Testis (tissue), 3 donors: ENCODE measurements around the gene WFIKKN1. TPM values are rescaled to one million over a fixed set of nuclear protein-coding genes. Genes with fewer than 3 reads are reported as not detected.

ENCODE experiments used
- DNase-seq: peaks from one replicate; pipeline ENCODE4 v3.0.0-alpha.2; 2019
- H3K27ac ChIP-seq, 2 donors: fragments of 200-600 bp; sonication (generic); one replicate each; pipeline ENCODE4 v1.5.1; 2019
- H3K27me3 ChIP-seq: fragments of 200-600 bp; sonication (generic); one replicate; pipeline ENCODE4 v1.5.1; 2019
- H3K36me3 ChIP-seq: fragments of 200-600 bp; sonication (generic); one replicate; pipeline ENCODE4 v1.5.1; 2017; ENCODE audit warnings: low read depth; ENCODE audit errors: missing control alignments
- H3K4me1 ChIP-seq: fragments of 200-600 bp; sonication (generic); one replicate; pipeline ENCODE4 v1.5.1; 2019
- H3K4me3 ChIP-seq, 2 donors: fragments of 200-600 bp; sonication (generic); one replicate each; pipeline ENCODE4 v1.5.1; 2017 to 2019
- H3K9me3 ChIP-seq: fragments of 200-600 bp; sonication (generic); one replicate; pipeline ENCODE4 v1.5.1; 2017
- POLR2A ChIP-seq: fragments of 450-650 bp; IDR thresholded peaks from one replicate; pipeline ENCODE4 v1.6.1; 2017; ENCODE audit warnings: antibody characterized with exemption, mild to moderate bottlenecking, moderate library complexity
- WGBS, 2 donors: methylation state at CpG; one replicate each; pipeline ENCODE4 v1.1.5; 2018; 5-methylcytosine and 5-hydroxymethylcytosine counted together
- intact Hi-C: fragments of 100-400 bp; cut with DNase I; formaldehyde crosslinking; loops from one replicate; pipeline ENCODE4 v1.15.1; 2023; ENCODE audit warnings: low total_unique reads
- polyA plus RNA-seq: library from polyadenylated mRNA; stranded (reverse); fragments of 350-450 nt; fragmentation: Illumina TruSeq; extraction: RNeasy Lipid Tissue Mini Kit (QIAGEN cat#74804); gene quantifications from one replicate; pipeline ENCODE4 v1.2.3, GENCODE V29; 2014; ENCODE audit warnings: low read depth, low replicate concordance; ENCODE audit not compliant: insufficient read depth
- total RNA-seq, 2 donors: library from RNA; depleted of rRNA; stranded (reverse); fragments of >200 nt; gene quantifications; one replicate each; pipeline ENCODE4 v1.2.3, GENCODE V29; 2016
- TF ChIP-seq, protein P1 (sequence below), 3 experiments: fragments of 450-650 bp in 2 of 3; fragments of 200-600 bp in 1 of 3; sonication (generic) in 1 of 3; IDR thresholded peaks; one replicate each; pipeline ENCODE4 v1.5.1; 2016 to 2019; ENCODE audit warnings: antibody characterized with exemption in 3 of 3, mild to moderate bottlenecking in 2 of 3, moderate library complexity in 1 of 3

Gene WFIKKN1
- total and polyA plus RNA-seq, 3 donors from 2014 or later, result 1.1 to 10.5 (median 3.5) TPM

DNA sequence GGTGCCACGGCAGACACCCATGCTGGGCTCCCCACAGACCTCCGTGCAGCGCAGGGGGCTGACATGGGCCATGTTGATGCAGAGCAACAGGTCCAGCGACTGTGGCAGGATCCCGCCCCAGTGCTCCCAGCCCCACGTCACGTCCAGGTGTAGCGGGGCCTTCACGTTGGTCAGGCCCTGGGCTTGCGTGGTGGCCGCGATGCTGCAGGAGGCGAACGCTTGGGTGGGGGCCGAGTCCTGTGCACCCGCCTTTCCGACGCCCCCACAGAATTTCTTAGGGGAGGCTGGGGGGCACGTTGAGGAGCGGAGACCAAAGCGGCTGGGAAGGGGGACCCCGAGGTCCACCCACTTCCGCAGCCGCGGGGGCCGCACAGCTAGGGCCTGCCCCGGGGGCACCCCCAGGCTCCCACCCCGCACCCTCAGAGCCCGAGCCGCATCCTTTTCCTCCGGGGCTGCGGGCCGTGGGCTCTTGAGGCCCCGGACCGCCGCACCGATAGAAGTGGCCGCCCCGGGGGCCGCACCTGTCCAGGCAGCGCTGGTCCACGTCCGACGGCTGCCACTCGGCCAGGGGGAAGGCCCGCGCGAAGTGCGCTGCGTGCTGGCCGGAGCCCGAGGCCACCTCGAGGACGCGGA, 4.9 kb downstream of the WFIKKN1 start:
- Histone ChIP-seq H3K36me3 (no peaks in the 10 kb centered on the region), H3K9me3 (no peaks in the 10 kb centered on the region), H3K4me1 (peaks cover 27% of the 10 kb centered on the region), H3K4me3 (peak overlapping the region; percentile 75 to 90), H3K27me3 (no peaks in the 10 kb centered on the region), H3K27ac (peak overlapping the region; percentile 91 to 97)
- no peak for DNase-seq
- WGBS, 2 donors, result 4% methylated on average over 52 of the region's 55 CpGs; no CpG with 5 or more reads in 1 of the 2 donors
- TF ChIP-seq POLR2A, result no peak
- intact Hi-C loops, result loop anchor here (10.0 kb wide), 1 partner anchor 51 kb away; no protein-coding TSS in a partner anchor

DNA sequence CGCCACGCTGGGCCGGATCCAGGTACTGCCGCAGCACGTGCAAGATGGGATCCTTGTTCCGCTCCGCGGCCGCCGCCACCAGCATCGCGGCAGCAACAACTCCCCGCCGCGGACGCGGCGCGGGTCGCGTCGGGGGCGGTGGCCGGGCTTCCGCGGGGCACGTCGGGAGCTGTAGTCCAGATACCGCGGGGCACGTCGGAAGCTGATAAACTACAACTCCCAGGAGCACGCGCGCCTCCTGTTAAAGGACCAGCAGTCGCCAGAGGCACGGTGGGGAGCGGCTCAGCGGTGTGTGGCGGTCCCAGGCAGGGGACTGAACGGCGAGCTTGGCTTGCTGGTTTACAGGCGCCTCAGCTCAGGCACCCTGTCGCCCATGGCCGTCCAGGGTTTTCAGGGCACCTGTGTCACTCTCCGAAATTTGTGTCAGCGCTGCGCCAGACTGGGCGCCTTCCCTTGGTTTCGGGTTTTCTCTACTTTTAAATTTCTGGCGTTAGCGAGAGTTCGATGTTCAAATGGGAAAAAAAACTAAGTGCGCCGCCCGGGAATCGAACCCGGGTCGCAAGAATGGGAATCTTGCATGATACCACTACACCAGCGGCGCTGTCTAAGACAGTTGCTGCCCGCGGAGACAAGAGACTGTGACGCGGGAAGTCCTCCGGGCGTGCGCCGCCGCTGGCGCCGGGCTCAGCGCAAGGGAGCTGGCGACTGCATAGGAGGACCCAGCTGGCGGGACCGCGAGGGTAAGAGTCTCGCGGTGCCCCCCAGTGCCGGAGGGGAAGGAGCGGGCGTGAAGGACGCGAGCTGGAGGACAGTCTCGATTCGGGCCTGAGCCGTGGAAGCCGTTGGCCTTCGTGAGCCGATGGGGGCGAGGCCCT, 5.7 kb downstream of the WFIKKN1 start, which contains the start of gene METTL26:
Gene METTL26 (minus strand): TSS at position 100 of the 875 bp plus-strand sequence. CDS start 15 bp downstream, at position 85.
- Histone ChIP-seq H3K4me1 (peaks cover 20% of the 10 kb centered on the region), H3K36me3 (no peaks in the 10 kb centered on the region), H3K27ac (peak within 1 kb of the TSS; percentile 91 to 97), H3K27me3 (no peaks in the 10 kb centered on the region), H3K9me3 (no peaks in the 10 kb centered on the region), H3K4me3 (peak within 1 kb of the TSS; percentile 75 to 90)
- TF ChIP-seq, protein P1, sequence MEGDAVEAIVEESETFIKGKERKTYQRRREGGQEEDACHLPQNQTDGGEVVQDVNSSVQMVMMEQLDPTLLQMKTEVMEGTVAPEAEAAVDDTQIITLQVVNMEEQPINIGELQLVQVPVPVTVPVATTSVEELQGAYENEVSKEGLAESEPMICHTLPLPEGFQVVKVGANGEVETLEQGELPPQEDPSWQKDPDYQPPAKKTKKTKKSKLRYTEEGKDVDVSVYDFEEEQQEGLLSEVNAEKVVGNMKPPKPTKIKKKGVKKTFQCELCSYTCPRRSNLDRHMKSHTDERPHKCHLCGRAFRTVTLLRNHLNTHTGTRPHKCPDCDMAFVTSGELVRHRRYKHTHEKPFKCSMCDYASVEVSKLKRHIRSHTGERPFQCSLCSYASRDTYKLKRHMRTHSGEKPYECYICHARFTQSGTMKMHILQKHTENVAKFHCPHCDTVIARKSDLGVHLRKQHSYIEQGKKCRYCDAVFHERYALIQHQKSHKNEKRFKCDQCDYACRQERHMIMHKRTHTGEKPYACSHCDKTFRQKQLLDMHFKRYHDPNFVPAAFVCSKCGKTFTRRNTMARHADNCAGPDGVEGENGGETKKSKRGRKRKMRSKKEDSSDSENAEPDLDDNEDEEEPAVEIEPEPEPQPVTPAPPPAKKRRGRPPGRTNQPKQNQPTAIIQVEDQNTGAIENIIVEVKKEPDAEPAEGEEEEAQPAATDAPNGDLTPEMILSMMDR (IDR thresholded peaks at IDR 0.05), result peak in 1 of 3 experiments; percentile 14
- TF ChIP-seq POLR2A, result peak; percentile 40
- intact Hi-C loops, result loop anchor here (10.0 kb wide), 1 partner anchor 52 kb away; no protein-coding TSS in a partner anchor
- WGBS, 2 donors, result 0 to 1% methylated on average over 26 to 83 of the region's 91 CpGs
- DNase-seq, result peak; percentile 98

DNA sequence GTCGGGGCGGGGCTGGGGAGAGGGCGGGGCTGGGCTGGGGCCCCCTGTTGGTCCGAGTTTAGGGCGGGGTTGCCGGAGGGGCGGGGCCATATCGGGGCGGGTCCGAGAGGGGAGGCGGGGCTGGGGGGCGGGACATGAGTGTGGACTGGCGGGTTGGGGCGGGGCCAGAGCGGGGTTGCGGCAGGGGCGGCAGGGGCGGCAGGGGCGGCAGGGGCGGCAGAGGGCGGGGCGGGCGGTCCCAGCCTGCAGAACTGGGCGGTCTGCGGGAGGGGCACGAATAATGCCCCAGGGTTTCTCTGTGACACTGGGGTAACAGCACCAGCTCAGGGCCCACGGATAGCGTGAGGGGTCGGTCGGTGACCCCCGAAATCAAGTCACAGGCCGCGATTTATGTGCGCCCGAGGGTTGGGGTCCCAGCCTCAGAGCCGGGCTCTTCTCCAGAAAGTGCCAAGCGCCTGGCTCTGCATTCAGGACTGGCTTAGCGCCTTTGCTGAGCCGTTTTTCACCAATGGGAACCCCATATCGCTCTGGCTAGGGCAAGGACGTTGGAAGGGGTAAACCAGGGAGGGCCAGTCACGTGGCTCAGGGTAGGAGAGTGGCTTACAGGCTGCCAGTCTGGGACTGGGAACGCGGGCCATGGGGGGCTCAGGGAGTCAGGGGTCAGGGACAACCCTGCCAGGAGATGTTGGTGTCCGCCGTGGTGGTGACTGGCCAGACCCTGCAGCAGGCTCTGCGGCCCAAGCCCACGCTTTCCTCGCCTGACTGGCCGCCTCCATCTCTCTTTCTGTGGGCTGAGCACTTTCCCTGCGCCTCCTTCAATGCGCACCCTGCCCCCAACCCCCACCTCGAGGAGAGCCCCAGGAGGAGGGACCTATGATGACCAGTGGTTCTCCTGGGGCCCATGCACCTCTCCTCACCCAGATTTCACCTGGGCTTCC, 6.6 kb downstream of the WFIKKN1 start:
- no peaks in the 10 kb centered on the region for H3K27me3 ChIP-seq
- H3K4me1 ChIP-seq, result peaks cover 20% of the 10 kb centered on the region
- intact Hi-C loops, result loop anchor here (10.0 kb wide), 1 partner anchor 53 kb away; no protein-coding TSS in a partner anchor
- WGBS, 2 donors, result 25% methylated on average over 28 of the region's 53 CpGs; no CpG with 5 or more reads in 1 of the 2 donors
- H3K4me3 ChIP-seq, result peak overlapping the region; percentile 75 to 90
- DNase-seq, result peak; percentile 95
- no peaks in the 10 kb centered on the region for H3K9me3 ChIP-seq
- no peaks in the 10 kb centered on the region for H3K36me3 ChIP-seq
- peak overlapping the region; percentile 91 to 97 for H3K27ac ChIP-seq
- TF ChIP-seq, protein P1 (IDR thresholded peaks at IDR 0.05), result no peak
- TF ChIP-seq POLR2A, result no peak

DNA sequence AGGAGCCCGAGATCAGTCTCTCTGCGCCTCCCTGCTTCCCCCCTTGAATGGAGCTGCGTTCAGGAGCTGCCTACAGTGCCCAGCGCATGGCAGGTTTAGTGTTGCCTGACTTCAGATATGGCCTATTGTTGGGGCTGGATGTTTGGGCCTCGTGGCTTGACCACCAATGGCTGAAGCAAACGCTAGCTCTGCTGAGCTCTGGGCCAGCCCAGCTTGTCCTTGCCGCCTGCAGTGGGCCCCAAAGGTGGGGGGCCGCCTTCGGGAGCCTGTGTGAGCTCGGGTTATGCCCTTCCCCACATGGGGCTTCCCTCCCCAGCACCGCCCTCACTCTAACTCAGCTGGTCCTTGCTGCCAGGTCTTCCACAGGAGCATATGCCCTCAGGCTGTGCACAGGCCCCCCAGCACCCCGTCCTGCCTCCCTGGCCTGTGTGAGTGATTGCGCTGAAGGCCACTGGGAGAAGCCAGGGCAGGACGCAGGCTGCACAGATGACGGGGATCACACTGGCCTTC, 7.3 kb downstream of the WFIKKN1 start:
- Histone ChIP-seq H3K27ac (peak overlapping the region; percentile 59 to 97), H3K27me3 (no peaks in the 10 kb centered on the region), H3K36me3 (no peaks in the 10 kb centered on the region), H3K4me1 (peaks cover 27% of the 10 kb centered on the region), H3K4me3 (no peak overlapping the region), H3K9me3 (no peaks in the 10 kb centered on the region)
- WGBS, 2 donors, result 63% methylated on average over 15 of the region's 15 CpGs; no CpG with 5 or more reads in 1 of the 2 donors
- no peak for DNase-seq
- intact Hi-C loops, result loop anchor here (10.0 kb wide), 1 partner anchor 53 kb away; no protein-coding TSS in a partner anchor
- TF ChIP-seq POLR2A, result no peak
- TF ChIP-seq, protein P1 (IDR thresholded peaks at IDR 0.05), result no peak
